Occipital lobe (tissue), 2 donors: ENCODE measurements around the gene AP2B1. TPM values are rescaled to one million over a fixed set of nuclear protein-coding genes. Genes with fewer than 3 reads are reported as not detected.
"Not testable (repeated sequence)": the region's sequence is repeated elsewhere in the genome, so short reads cannot be mapped to it uniquely, and the experiment has no call there.

Source experiments
- DNase-seq: peaks from one replicate; lab custom pipeline; 2025; lab: John Stamatoyannopoulos, UW
- total RNA-seq: library from RNA; depleted of rRNA; stranded (reverse); fragments of >200 nt; gene quantifications from one replicate; pipeline ENCODE4 v1.2.3, GENCODE V29; 2014

The AP2B1 gene
- 123 TPM for total RNA-seq

- peak; percentile 87 for DNase-seq
Measured at GRCh38 chr17:35587074-35587961, at the start of gene AP2B1. TSS of gene AP2B1 (plus strand) at chr17:35587322. CDS start at chr17:35594031, 6,709 bp downstream.

- DNase-seq: no peak
Measured at GRCh38 chr17:35537601-35538141, 49.5 kb upstream of the AP2B1 start, which contains the start of gene SLFN12L. TSS of gene SLFN12L (minus strand) at chr17:35537678. CDS start at chr17:35522364, 15,314 bp downstream.

GRCh38 chr17:35539659-35540026 lies 47.5 kb upstream of the AP2B1 start:
- DNase-seq: no peak

- no peak for DNase-seq
Measured at GRCh38 chr17:35540589-35541404, 46.3 kb upstream of the AP2B1 start.

GRCh38 chr17:35541434-35541833 lies 45.7 kb upstream of the AP2B1 start:
- no peak for DNase-seq

GRCh38 chr17:35542990-35543389 lies 44.1 kb upstream of the AP2B1 start:
- no peak for DNase-seq

GRCh38 chr17:35543856-35544255 lies 43.3 kb upstream of the AP2B1 start:
- DNase-seq: no peak

GRCh38 chr17:35545150-35545549 lies 42.0 kb upstream of the AP2B1 start:
- DNase-seq: no peak

GRCh38 chr17:35546487-35546886 lies 40.6 kb upstream of the AP2B1 start:
- no peak for DNase-seq

GRCh38 chr17:35548208-35548810 lies 38.8 kb upstream of the AP2B1 start:
- DNase-seq: no peak

- no peak for DNase-seq
Measured at GRCh38 chr17:35548978-35549377, 38.1 kb upstream of the AP2B1 start.

- DNase-seq: no peak
Measured at GRCh38 chr17:35553310-35553709, 33.8 kb upstream of the AP2B1 start.

GRCh38 chr17:35554668-35555067 lies 32.5 kb upstream of the AP2B1 start:
- no peak for DNase-seq

GRCh38 chr17:35555691-35556090 lies 31.4 kb upstream of the AP2B1 start:
- no peak for DNase-seq

- no peak for DNase-seq
Measured at GRCh38 chr17:35557353-35557752, 29.8 kb upstream of the AP2B1 start.

- no peak for DNase-seq
Measured at GRCh38 chr17:35559495-35560210, 27.5 kb upstream of the AP2B1 start.

- no peak for DNase-seq
Measured at GRCh38 chr17:35560703-35561102, 26.4 kb upstream of the AP2B1 start, which contains the start of gene SLFN14. TSS of gene SLFN14 (minus strand) at chr17:35560819. CDS start at chr17:35558062, 2,757 bp downstream.

GRCh38 chr17:35563181-35563580 lies 23.9 kb upstream of the AP2B1 start:
- DNase-seq: not testable (repeated sequence)

- no peak for DNase-seq
Measured at GRCh38 chr17:35566968-35567367, 20.2 kb upstream of the AP2B1 start.

- no peak for DNase-seq
Measured at GRCh38 chr17:35568561-35568960, 18.6 kb upstream of the AP2B1 start.

- no peak for DNase-seq
Measured at GRCh38 chr17:35569405-35569804, 17.7 kb upstream of the AP2B1 start.
